Endothelial cell of umbilical vein (primary cell): Measurements from ENCODE around the gene RAB7B. TPM values are rescaled to one million over a fixed set of nuclear protein-coding genes. Genes with fewer than 3 reads are reported as not detected.

Source experiments
- BruUV-seq: library from RNA; stranded (reverse); fragments of 400-500 nt; replicated peaks from 2 replicates; lab custom pipeline; 2021; lab: Mats Ljungman, UMichigan
- CTCF ChIA-PET: fragments of 300-600, 350-600 bp; sonication (Branson Sonifier 250); formaldehyde crosslinking; loops from one replicate; lab custom pipeline; 2021; ENCODE audit warnings: antibody characterized with exemption, inconsistent platforms; lab: Charles Lee
- POLR2A ChIA-PET: fragments of 300-600, 350-600 bp; sonication (Branson Sonifier 250); formaldehyde crosslinking; loops from one replicate; lab custom pipeline; 2021; ENCODE audit warnings: antibody characterized with exemption, inconsistent platforms; lab: Charles Lee
- DNase-seq: peaks from one replicate; pipeline ENCODE4 v3.0.0-alpha.2; 2011; ENCODE audit warnings: low read depth, low spot score
- FAIRE-seq: peaks from 2 replicates; lab custom pipeline; 2011; peaks lifted over from hg19 to GRCh38; lab: Jason Lieb, UNC
- H2AFZ ChIP-seq: 2 replicates; pipeline ENCODE4 v1.6.0; 2012; ENCODE audit warnings: low read depth, low read length, control low read depth, inconsistent platforms
- H3K27ac ChIP-seq: 2 replicates; pipeline ENCODE4 v1.5.1; 2011; ENCODE audit warnings: low read depth, mild to moderate bottlenecking, control low read depth, low read length, moderate library complexity; ENCODE audit not compliant: insufficient read depth
- H3K27me3 ChIP-seq, 2 experiments: 2 replicates each; pipeline versions ENCODE4 v1.6.0 to v1.6.1; 2011; ENCODE audit warnings: low read length in 2 of 2, mixed read lengths in 1 of 2; ENCODE audit not compliant: control insufficient read depth in 2 of 2, insufficient read depth in 2 of 2
- H3K36me3 ChIP-seq, 2 experiments: 2 replicates in 1 of 2; 3 replicates in 1 of 2; pipeline ENCODE4 v1.5.1; 2011; ENCODE audit warnings: low read length in 2 of 2, mild to moderate bottlenecking in 1 of 2, moderate library complexity in 1 of 2; ENCODE audit not compliant: control insufficient read depth in 2 of 2, insufficient read depth in 2 of 2; ENCODE audit errors: extremely low read depth in 1 of 2
- H3K4me1 ChIP-seq: 3 replicates; pipeline ENCODE4 v1.5.1; 2011; ENCODE audit warnings: mild to moderate bottlenecking, low read length; ENCODE audit not compliant: control insufficient read depth, insufficient read depth; ENCODE audit errors: extremely low read depth
- H3K4me2 ChIP-seq: 2 replicates; pipeline ENCODE4 v1.6.1; 2011; ENCODE audit warnings: low read length, control low read depth, mixed read lengths; ENCODE audit not compliant: insufficient read depth
- H3K4me3 ChIP-seq, 3 experiments: fragments of 200-600 bp in 1 of 3; sonication (generic), shearing (Covaris generic) in 1 of 3; replicated peaks in 1 of 3; 2 replicates each; pipeline ENCODE4 v1.5.1; 2011 to 2016; ENCODE audit warnings: control low read depth in 3 of 3, low read length in 3 of 3, mild to moderate bottlenecking in 2 of 3, inconsistent platforms in 1 of 3, low read depth in 1 of 3, moderate library complexity in 1 of 3; ENCODE audit not compliant: insufficient read depth in 1 of 3
- H3K79me2 ChIP-seq: 2 replicates; pipeline ENCODE4 v1.6.0; 2012; ENCODE audit warnings: low read length, inconsistent platforms; ENCODE audit not compliant: control insufficient read depth, insufficient read depth
- H3K9ac ChIP-seq: replicated peaks from 2 replicates; pipeline ENCODE3; 2011; ENCODE audit warnings: low read length, control low read depth; ENCODE audit not compliant: insufficient read depth; ENCODE audit errors: extremely low read depth
- H3K9me1 ChIP-seq: replicated peaks from 3 replicates; pipeline ENCODE4 v1.6.0; 2011; ENCODE audit warnings: mild to moderate bottlenecking, low read length; ENCODE audit not compliant: control insufficient read depth, insufficient read depth; ENCODE audit errors: extremely low read depth
- H3K9me3 ChIP-seq: replicated peaks from 2 replicates; pipeline ENCODE4 v1.5.1; 2012; ENCODE audit warnings: low read length, inconsistent platforms; ENCODE audit not compliant: control insufficient read depth, insufficient read depth
- H4K20me1 ChIP-seq: replicated peaks from 2 replicates; pipeline ENCODE3; 2011; ENCODE audit warnings: mild to moderate bottlenecking, low read length; ENCODE audit not compliant: control insufficient read depth, insufficient read depth; ENCODE audit errors: extremely low read depth
- EZH2 ChIP-seq: IDR thresholded peaks from 2 replicates; pipeline ENCODE4 v1.6.1; 2012; ENCODE audit warnings: borderline replicate concordance, low read depth, mild to moderate bottlenecking, moderate library complexity, low read length, inconsistent platforms; ENCODE audit not compliant: severe bottlenecking
- FOS ChIP-seq: IDR thresholded peaks from 2 replicates; pipeline ENCODE4 v1.6.1; 2011; ENCODE audit warnings: mild to moderate bottlenecking, low read length, moderate library complexity, borderline replicate concordance; ENCODE audit not compliant: insufficient read depth
- GATA2 ChIP-seq: IDR thresholded peaks from 2 replicates; pipeline ENCODE4 v1.7.0; 2011; ENCODE audit warnings: low read depth, mild to moderate bottlenecking, moderate library complexity, mixed read lengths, low read length; ENCODE audit not compliant: insufficient read length, insufficient read depth
- JUN ChIP-seq: IDR thresholded peaks from 2 replicates; pipeline ENCODE4 v1.6.1; 2011; ENCODE audit warnings: borderline replicate concordance, low read depth; ENCODE audit not compliant: insufficient read length, insufficient read depth
- MYC ChIP-seq: IDR thresholded peaks from one replicate; pipeline ENCODE4 v1.6.1; 2011; ENCODE audit warnings: mild to moderate bottlenecking, low read depth, low read length
- POLR2A ChIP-seq: IDR thresholded peaks from 2 replicates; pipeline ENCODE4 v1.6.1; 2012; ENCODE audit warnings: low read depth, mild to moderate bottlenecking, control low read depth, low read length
- POLR2AphosphoS5 ChIP-seq: IDR thresholded peaks from 2 replicates; pipeline ENCODE4 v1.6.1; 2012; ENCODE audit warnings: low read depth, mild to moderate bottlenecking, control low read depth, low read length, moderate library complexity; ENCODE audit not compliant: insufficient read depth
- dilution Hi-C: fragments of 300-500 bp; cut with MboI; formaldehyde crosslinking; loops from one replicate; pipeline ENCODE4 v1.15.0; 2019; ENCODE audit warnings: low sequenced_read_pairs; ENCODE audit not compliant: extremely low pct_ligation_motif_present
- intact Hi-C: fragments of 100-400 bp; cut with micrococcal nuclease; formaldehyde crosslinking; loops from one replicate; pipeline ENCODE4 v1.10.0; 2022
- polyA plus RNA-seq, 4 experiments: library from polyadenylated mRNA; depleted of rRNA in 3 of 4; stranded (reverse) in 3 of 4; unstranded in 1 of 4; fragments of >200 nt; gene quantifications; 2 replicates each; pipeline versions ENCODE4 v1.2.1 to v1.2.3, GENCODE V29; 2011 to 2012; ENCODE audit warnings: missing spikeins in 1 of 4
- total RNA-seq: library from RNA; stranded (reverse); gene quantifications from 2 replicates; pipeline ENCODE4 v1.2.3, GENCODE V29; 2021
- TF ChIP-seq, protein P1 (sequence below): IDR thresholded peaks from 2 replicates; pipeline ENCODE4 v1.6.1; 2011; ENCODE audit not compliant: insufficient read depth, insufficient read length
- TF ChIP-seq, protein P2 (sequence below), 2 donors: IDR thresholded peaks; 1 replicate in 1 of 2; 2 replicates in 1 of 2; pipeline ENCODE4 v1.5.1; 2011; ENCODE audit warnings: low read length in 2 of 2, mild to moderate bottlenecking in 2 of 2, moderate library complexity in 2 of 2, control low read depth in 1 of 2, inconsistent platforms in 1 of 2, low read depth in 1 of 2; ENCODE audit not compliant: insufficient read depth in 1 of 2; ENCODE audit errors: extremely low read depth in 1 of 2

Gene RAB7B
- total and polyA plus RNA-seq, 2 donors (not counting 3 experiments of a cell fraction or from before 2014, with no cell fraction given): 0.15 TPM; not detected in 1

DNA sequence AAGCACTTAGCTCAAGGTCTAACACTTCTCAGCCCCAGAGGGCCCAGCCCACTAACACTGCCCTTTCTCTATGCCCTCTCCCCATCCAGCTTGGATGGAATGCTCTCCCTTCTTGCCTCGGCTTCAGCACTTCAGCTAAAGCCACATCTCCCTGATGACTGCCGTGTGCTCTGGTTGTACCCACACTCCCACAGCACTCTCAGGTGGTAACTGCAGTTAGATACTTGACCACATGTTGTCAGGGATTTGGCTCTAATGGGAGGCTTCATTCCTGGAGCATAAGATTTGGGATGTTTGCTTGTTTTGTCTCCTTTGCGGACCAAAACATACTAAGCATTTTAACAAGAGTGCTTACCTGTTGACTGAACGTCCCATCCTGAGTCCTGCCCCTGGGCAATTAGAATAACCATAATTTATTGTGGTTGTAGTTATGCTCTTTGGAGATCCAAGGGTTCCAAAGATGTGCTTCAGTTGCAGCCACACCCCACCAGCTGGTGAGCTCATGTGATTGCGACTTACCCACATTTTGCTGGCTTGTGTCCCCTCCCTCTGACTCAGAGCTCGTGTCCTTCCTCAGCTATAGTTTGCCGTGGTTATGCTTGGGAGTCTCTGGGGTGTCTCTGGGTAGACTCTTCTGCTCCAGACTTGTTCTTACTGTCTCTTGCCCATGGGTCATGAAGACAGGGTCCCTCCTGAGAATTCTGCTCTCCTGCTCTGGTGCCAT, 52.2 kb downstream of the RAB7B start:
- no peaks in the 10 kb centered on the region for H3K36me3 ChIP-seq
- dilution Hi-C loops: no loop called here
- no TSS peak for BruUV-seq
- intact Hi-C loops: no loop called here
- FAIRE-seq: no peak
- H3K4me3 ChIP-seq: no peak overlapping the region
- H3K27me3 ChIP-seq: peaks cover 10 to 16% of the 10 kb centered on the region in 2 experiments
- no peak for TF ChIP-seq GATA2
- TF ChIP-seq MYC: no peak
- no peak for TF ChIP-seq POLR2A
- TF ChIP-seq, protein P1, sequence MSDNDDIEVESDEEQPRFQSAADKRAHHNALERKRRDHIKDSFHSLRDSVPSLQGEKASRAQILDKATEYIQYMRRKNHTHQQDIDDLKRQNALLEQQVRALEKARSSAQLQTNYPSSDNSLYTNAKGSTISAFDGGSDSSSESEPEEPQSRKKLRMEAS: no peak
- no peak for TF ChIP-seq POLR2AphosphoS5
- TF ChIP-seq FOS: no peak
- TF ChIP-seq, protein P2, sequence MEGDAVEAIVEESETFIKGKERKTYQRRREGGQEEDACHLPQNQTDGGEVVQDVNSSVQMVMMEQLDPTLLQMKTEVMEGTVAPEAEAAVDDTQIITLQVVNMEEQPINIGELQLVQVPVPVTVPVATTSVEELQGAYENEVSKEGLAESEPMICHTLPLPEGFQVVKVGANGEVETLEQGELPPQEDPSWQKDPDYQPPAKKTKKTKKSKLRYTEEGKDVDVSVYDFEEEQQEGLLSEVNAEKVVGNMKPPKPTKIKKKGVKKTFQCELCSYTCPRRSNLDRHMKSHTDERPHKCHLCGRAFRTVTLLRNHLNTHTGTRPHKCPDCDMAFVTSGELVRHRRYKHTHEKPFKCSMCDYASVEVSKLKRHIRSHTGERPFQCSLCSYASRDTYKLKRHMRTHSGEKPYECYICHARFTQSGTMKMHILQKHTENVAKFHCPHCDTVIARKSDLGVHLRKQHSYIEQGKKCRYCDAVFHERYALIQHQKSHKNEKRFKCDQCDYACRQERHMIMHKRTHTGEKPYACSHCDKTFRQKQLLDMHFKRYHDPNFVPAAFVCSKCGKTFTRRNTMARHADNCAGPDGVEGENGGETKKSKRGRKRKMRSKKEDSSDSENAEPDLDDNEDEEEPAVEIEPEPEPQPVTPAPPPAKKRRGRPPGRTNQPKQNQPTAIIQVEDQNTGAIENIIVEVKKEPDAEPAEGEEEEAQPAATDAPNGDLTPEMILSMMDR (IDR thresholded peaks at IDR 0.05; ENCODE audit: extremely low read depth in 1 of 2, insufficient read depth in 1 of 2, low read depth in 1 of 2, low read length in 2 of 2): no peak
- no peak for TF ChIP-seq JUN
- no peak for TF ChIP-seq EZH2
- H3K9me3 ChIP-seq: no peaks in the 10 kb centered on the region
- no peaks in the 10 kb centered on the region for H3K9me1 ChIP-seq
- H3K9ac ChIP-seq: no peak overlapping the region
- ChIA-PET CTCF (interaction anchor here (1.1 to 4.0 kb wide), 5 partner anchors 11 to 32 kb away, joined by 3 to 66 read pairs (median 6); no protein-coding TSS in a partner anchor), POLR2A (no interaction called here)
- no peaks in the 10 kb centered on the region for H3K79me2 ChIP-seq
- no peak overlapping the region for H2AFZ ChIP-seq
- peaks cover 11% of the 10 kb centered on the region for H3K4me1 ChIP-seq
- DNase-seq: no peak
- no peak overlapping the region for H3K4me2 ChIP-seq
- H3K27ac ChIP-seq: no peak overlapping the region
- no peaks in the 10 kb centered on the region for H4K20me1 ChIP-seq
